ENCODE results near the gene TOR4A. TPM values are rescaled to one million over a fixed set of nuclear protein-coding genes. Genes with fewer than 3 reads are reported as not detected.
"Not testable (repeated sequence)": the region's sequence is repeated elsewhere in the genome, so short reads cannot be mapped to it uniquely, and the experiment has no call there.

TOR4A gene
- total RNA-seq, 2 donors from 2014 or later, result 14.2 to 18.9 TPM

DNA sequence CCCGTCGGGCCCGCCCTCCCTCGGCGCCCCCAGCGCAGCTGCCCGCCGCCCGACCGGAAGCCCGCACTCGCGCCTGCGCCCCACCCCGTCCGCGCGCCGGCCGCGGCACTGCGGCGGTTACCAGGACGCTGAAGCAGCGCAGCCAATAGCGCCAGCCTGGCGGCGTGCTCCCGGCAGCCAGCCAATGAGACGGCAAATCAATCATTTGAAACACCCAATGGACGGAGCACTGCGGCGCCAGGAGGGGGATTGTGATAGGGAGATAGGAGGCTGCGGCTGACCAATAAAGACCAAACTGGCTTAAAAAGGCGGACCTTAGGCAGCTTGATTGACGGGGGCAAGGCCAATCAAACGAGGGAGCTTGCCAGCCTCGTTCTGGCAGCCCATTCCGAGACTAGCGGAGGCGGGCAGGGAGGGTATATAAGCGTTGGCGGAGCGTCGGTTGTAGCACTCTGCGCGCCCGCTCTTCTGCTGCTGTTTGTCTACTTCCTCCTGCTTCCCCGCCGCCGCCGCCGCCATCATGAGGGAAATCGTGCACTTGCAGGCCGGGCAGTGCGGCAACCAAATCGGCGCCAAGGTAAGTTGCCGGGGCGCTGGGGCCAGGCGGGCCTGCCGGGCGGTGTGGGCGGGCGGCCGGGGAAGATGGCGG lies 36.6 kb upstream of the TOR4A start, which contains the start of gene TUBB4B:
TUBB4B (plus strand) TSS at position 447 of the 649 bp plus-strand sequence; CDS start at position 521, 74 bp downstream.
- H3K27me3 ChIP-seq (ENCODE audit: control insufficient read depth, insufficient read depth, low read length, poor library complexity, severe bottlenecking), result no peaks in the 10 kb centered on the region
- peak within 1 kb of the TSS; percentile 92 for H3K9ac ChIP-seq (ENCODE audit: extremely low read depth, low read length, poor library complexity, severe bottlenecking)
- H3K4me1 ChIP-seq (ENCODE audit: control insufficient read depth, insufficient read depth, low read length), result peaks cover 34% of the 10 kb centered on the region
- H3K9me3 Mint-ChIP-seq, result no peaks in the 10 kb centered on the region
- peak within 1 kb of the TSS; percentile 85 for H3K4me3 Mint-ChIP-seq
- peaks cover 44% of the 10 kb centered on the region for H3K4me1 Mint-ChIP-seq
- TF ChIP-seq, protein P1, sequence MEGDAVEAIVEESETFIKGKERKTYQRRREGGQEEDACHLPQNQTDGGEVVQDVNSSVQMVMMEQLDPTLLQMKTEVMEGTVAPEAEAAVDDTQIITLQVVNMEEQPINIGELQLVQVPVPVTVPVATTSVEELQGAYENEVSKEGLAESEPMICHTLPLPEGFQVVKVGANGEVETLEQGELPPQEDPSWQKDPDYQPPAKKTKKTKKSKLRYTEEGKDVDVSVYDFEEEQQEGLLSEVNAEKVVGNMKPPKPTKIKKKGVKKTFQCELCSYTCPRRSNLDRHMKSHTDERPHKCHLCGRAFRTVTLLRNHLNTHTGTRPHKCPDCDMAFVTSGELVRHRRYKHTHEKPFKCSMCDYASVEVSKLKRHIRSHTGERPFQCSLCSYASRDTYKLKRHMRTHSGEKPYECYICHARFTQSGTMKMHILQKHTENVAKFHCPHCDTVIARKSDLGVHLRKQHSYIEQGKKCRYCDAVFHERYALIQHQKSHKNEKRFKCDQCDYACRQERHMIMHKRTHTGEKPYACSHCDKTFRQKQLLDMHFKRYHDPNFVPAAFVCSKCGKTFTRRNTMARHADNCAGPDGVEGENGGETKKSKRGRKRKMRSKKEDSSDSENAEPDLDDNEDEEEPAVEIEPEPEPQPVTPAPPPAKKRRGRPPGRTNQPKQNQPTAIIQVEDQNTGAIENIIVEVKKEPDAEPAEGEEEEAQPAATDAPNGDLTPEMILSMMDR (conservative IDR thresholded peaks at IDR 0.05), result no peak
- peaks cover 27% of the 10 kb centered on the region for H3K36me3 ChIP-seq (ENCODE audit: control insufficient read depth, insufficient read depth, low read length)
- WGBS, 2 experiments (ENCODE audit: insufficient coverage in 1 of 2, insufficient read length in 1 of 2), result 0% methylated on average over 26 to 67 of the region's 67 CpGs
- H3K27ac Mint-ChIP-seq, result peak within 1 kb of the TSS; percentile 91
- H3K27me3 Mint-ChIP-seq (ENCODE audit: insufficient read depth), result no peaks in the 10 kb centered on the region
- no peaks in the 10 kb centered on the region for H3K9me3 ChIP-seq (ENCODE audit: control insufficient read depth, low read length)
- DNase-seq, result peak; percentile 99
- H3K36me3 Mint-ChIP-seq (ENCODE audit: low read depth), result peaks cover 19% of the 10 kb centered on the region
- H3K4me3 ChIP-seq (ENCODE audit: low read length), result peak within 1 kb of the TSS; percentile 92
- peak within 1 kb of the TSS; percentile 87 for H3K27ac ChIP-seq (ENCODE audit: low read depth, low read length)

DNA sequence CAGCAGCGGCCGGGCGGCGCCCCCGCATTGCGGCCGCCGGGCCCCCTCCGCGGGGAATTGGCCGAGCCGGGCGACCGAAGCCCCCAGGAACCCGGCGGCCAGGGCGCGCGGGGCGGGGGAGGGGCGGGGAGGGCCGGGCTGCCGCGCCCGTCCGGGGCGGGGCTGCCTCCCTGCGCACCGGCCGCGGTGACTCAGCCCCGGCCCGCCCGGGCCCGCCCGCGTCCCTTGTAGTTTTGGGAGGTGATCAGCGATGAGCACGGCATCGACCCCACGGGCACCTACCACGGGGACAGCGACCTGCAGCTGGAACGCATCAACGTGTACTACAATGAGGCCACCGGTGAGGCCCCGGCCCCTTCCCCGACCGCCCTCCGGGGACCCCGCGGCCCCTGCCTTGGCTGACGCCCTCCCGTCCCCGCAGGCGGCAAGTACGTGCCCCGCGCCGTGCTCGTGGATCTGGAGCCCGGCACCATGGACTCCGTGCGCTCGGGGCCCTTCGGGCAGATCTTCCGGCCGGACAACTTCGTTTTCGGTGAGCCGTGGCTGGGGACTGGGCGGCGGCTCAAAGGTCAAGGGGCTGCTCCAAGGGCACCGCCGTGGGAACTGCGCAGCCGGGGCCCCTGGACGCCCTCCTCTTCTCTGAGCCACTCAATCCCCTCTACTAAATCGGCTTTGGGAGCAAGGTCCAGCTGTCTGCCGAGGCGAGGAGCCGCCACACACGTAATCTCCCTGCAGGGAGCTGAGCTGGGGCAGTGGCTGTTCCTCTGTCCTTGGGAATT lies 35.8 kb upstream of the TOR4A start:
- Mint-ChIP-seq H3K27me3 (ENCODE audit: insufficient read depth) (no peaks in the 10 kb centered on the region), H3K9me3 (no peaks in the 10 kb centered on the region), H3K4me1 (peaks cover 44% of the 10 kb centered on the region), H3K36me3 (ENCODE audit: low read depth) (peaks cover 19% of the 10 kb centered on the region), H3K4me3 (peak overlapping the region; percentile 85), H3K27ac (peak overlapping the region; percentile 85)
- Histone ChIP-seq H3K27me3 (ENCODE audit: control insufficient read depth, insufficient read depth, low read length, poor library complexity, severe bottlenecking) (no peaks in the 10 kb centered on the region), H3K9ac (ENCODE audit: extremely low read depth, low read length, poor library complexity, severe bottlenecking) (peak overlapping the region; percentile 92), H3K4me3 (ENCODE audit: low read length) (peak overlapping the region; percentile 92), H3K9me3 (ENCODE audit: control insufficient read depth, low read length) (no peaks in the 10 kb centered on the region), H3K27ac (ENCODE audit: low read depth, low read length) (no peak overlapping the region), H3K36me3 (ENCODE audit: control insufficient read depth, insufficient read depth, low read length) (peaks cover 27% of the 10 kb centered on the region), H3K4me1 (ENCODE audit: control insufficient read depth, insufficient read depth, low read length) (peaks cover 34% of the 10 kb centered on the region)
- DNase-seq, result peak; percentile 68
- WGBS, 2 experiments (ENCODE audit: insufficient coverage in 1 of 2, insufficient read length in 1 of 2), result 0 to 1% methylated on average over 25 to 83 of the region's 83 CpGs
- TF ChIP-seq, protein P1 (conservative IDR thresholded peaks at IDR 0.05), result no peak

DNA sequence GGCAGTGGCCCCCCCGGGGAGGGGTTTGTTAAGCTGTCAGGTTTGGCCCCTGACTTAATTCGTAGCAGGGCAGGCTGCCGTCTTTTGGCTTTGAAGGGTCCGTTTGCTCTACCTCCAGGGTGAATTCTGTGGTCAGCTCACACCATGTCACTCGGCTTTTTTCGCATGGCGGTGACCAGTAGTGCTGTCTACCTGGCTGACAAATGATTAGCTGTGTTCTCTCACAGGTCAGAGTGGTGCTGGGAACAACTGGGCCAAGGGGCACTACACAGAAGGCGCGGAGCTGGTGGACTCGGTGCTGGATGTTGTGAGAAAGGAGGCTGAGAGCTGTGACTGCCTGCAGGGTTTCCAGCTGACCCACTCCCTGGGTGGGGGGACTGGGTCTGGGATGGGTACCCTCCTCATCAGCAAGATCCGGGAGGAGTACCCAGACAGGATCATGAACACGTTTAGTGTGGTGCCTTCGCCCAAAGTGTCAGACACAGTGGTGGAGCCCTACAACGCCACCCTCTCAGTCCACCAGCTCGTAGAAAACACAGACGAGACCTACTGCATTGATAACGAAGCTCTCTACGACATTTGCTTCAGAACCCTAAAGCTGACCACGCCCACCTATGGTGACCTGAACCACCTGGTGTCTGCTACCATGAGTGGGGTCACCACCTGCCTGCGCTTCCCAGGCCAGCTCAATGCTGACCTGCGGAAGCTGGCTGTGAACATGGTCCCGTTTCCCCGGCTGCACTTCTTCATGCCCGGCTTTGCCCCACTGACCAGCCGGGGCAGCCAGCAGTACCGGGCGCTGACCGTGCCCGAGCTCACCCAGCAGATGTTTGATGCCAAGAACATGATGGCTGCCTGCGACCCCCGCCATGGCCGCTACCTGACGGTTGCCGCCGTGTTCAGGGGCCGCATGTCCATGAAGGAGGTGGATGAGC lies 35.0 kb upstream of the TOR4A start:
- Histone ChIP-seq H3K9me3 (ENCODE audit: control insufficient read depth, low read length) (no peaks in the 10 kb centered on the region), H3K27ac (ENCODE audit: low read depth, low read length) (no peak overlapping the region), H3K27me3 (ENCODE audit: control insufficient read depth, insufficient read depth, low read length, poor library complexity, severe bottlenecking) (no peaks in the 10 kb centered on the region), H3K4me3 (ENCODE audit: low read length) (peak overlapping the region; percentile 92), H3K4me1 (ENCODE audit: control insufficient read depth, insufficient read depth, low read length) (peaks cover 25% of the 10 kb centered on the region), H3K9ac (ENCODE audit: extremely low read depth, low read length, poor library complexity, severe bottlenecking) (peak overlapping the region; percentile 92), H3K36me3 (ENCODE audit: control insufficient read depth, insufficient read depth, low read length) (peaks cover 27% of the 10 kb centered on the region)
- TF ChIP-seq, protein P1 (conservative IDR thresholded peaks at IDR 0.05), result no peak
- peaks cover 43% of the 10 kb centered on the region for H3K4me1 Mint-ChIP-seq
- peak overlapping the region; percentile 85 for H3K27ac Mint-ChIP-seq
- H3K4me3 Mint-ChIP-seq, result peak overlapping the region; percentile 85
- peaks cover 19% of the 10 kb centered on the region for H3K36me3 Mint-ChIP-seq (ENCODE audit: low read depth)
- 84 to 85% methylated on average over 33 to 36 of the region's 36 CpGs for WGBS, 2 experiments (ENCODE audit: insufficient coverage in 1 of 2, insufficient read length in 1 of 2)
- DNase-seq, result no peak
- H3K27me3 Mint-ChIP-seq (ENCODE audit: insufficient read depth), result peaks cover under 1% of the 10 kb centered on the region
- H3K9me3 Mint-ChIP-seq, result no peaks in the 10 kb centered on the region

DNA sequence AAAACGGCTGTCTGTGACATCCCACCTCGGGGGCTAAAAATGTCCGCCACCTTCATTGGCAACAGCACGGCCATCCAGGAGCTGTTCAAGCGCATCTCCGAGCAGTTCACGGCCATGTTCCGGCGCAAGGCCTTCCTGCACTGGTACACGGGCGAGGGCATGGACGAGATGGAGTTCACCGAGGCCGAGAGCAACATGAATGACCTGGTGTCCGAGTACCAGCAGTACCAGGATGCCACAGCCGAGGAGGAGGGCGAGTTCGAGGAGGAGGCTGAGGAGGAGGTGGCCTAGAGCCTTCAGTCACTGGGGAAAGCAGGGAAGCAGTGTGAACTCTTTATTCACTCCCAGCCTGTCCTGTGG lies 34.3 kb upstream of the TOR4A start:
- Histone ChIP-seq H3K4me3 (ENCODE audit: low read length) (peak overlapping the region; percentile 92), H3K9ac (ENCODE audit: extremely low read depth, low read length, poor library complexity, severe bottlenecking) (peak overlapping the region; percentile 92), H3K4me1 (ENCODE audit: control insufficient read depth, insufficient read depth, low read length) (peaks cover 21% of the 10 kb centered on the region), H3K36me3 (ENCODE audit: control insufficient read depth, insufficient read depth, low read length) (peaks cover 27% of the 10 kb centered on the region)
- not testable (repeated sequence) for H3K27me3 Mint-ChIP-seq (ENCODE audit: insufficient read depth); H3K27ac Mint-ChIP-seq; H3K9me3 Mint-ChIP-seq; H3K27me3 ChIP-seq (ENCODE audit: control insufficient read depth, insufficient read depth, low read length, poor library complexity, severe bottlenecking); H3K9me3 ChIP-seq (ENCODE audit: control insufficient read depth, low read length); H3K27ac ChIP-seq (ENCODE audit: low read depth, low read length); DNase-seq
- Mint-ChIP-seq H3K4me3 (peak overlapping the region; percentile 85), H3K36me3 (ENCODE audit: low read depth) (peaks cover 19% of the 10 kb centered on the region), H3K4me1 (peaks cover 39% of the 10 kb centered on the region)
- 91 to 99% methylated on average over 11 to 17 of the region's 18 CpGs for WGBS, 2 experiments (ENCODE audit: insufficient coverage in 1 of 2, insufficient read length in 1 of 2)

Measured in endodermal cell (in vitro differentiated cells).